Parathyroid adenoma (tissue), 2 donors: ENCODE data around the gene NLRP9.

ENCODE experiments used
- H2AFZ ChIP-seq: fragments of 300-600 bp; sonication (generic); one replicate; pipeline ENCODE4 v1.7.0; 2017; ENCODE audit warnings: antibody characterized with exemption, mild to moderate bottlenecking
- H3K27ac ChIP-seq: fragments of 300-600 bp; sonication (generic); one replicate; pipeline ENCODE4 v1.7.0; 2017
- H3K27me3 ChIP-seq: fragments of 300-600 bp; sonication (generic); one replicate; pipeline ENCODE4 v1.7.0; 2017; ENCODE audit warnings: low read length; ENCODE audit not compliant: control insufficient read depth, insufficient read depth
- H3K36me3 ChIP-seq: fragments of 300-600 bp; sonication (generic); one replicate; pipeline ENCODE4 v1.7.0; 2017; ENCODE audit warnings: low read length; ENCODE audit not compliant: control insufficient read depth, insufficient read depth
- H3K4me1 ChIP-seq: fragments of 300-600 bp; sonication (generic); one replicate; pipeline ENCODE4 v1.7.0; 2017; ENCODE audit warnings: control low read depth
- H3K4me2 ChIP-seq: fragments of 300-600 bp; sonication (generic); one replicate; pipeline ENCODE4 v1.7.0; 2017; ENCODE audit warnings: low read length
- H3K4me3 ChIP-seq: fragments of 300-600 bp; sonication (generic); one replicate; pipeline ENCODE4 v1.7.0; 2017; ENCODE audit warnings: low read depth, low read length
- H3K79me2 ChIP-seq: fragments of 300-600 bp; sonication (generic); one replicate; pipeline ENCODE4 v1.7.0; 2017; ENCODE audit warnings: control low read depth
- H3K9ac ChIP-seq: fragments of 300-600 bp; sonication (generic); one replicate; pipeline ENCODE4 v1.7.0; 2017; ENCODE audit warnings: mild to moderate bottlenecking
- H3K9me3 ChIP-seq: fragments of 300-600 bp; sonication (generic); one replicate; pipeline ENCODE4 v1.7.0; 2017; ENCODE audit warnings: low read length; ENCODE audit not compliant: control insufficient read depth
- TF ChIP-seq, protein P1 (sequence below): fragments of 300-600 bp; sonication (generic); IDR thresholded peaks from one replicate; pipeline ENCODE4 v1.7.0; 2017; ENCODE audit warnings: antibody characterized with exemption, mild to moderate bottlenecking
- donor health status: primary hyperparathyroidism.

NLRP9 gene

DNA sequence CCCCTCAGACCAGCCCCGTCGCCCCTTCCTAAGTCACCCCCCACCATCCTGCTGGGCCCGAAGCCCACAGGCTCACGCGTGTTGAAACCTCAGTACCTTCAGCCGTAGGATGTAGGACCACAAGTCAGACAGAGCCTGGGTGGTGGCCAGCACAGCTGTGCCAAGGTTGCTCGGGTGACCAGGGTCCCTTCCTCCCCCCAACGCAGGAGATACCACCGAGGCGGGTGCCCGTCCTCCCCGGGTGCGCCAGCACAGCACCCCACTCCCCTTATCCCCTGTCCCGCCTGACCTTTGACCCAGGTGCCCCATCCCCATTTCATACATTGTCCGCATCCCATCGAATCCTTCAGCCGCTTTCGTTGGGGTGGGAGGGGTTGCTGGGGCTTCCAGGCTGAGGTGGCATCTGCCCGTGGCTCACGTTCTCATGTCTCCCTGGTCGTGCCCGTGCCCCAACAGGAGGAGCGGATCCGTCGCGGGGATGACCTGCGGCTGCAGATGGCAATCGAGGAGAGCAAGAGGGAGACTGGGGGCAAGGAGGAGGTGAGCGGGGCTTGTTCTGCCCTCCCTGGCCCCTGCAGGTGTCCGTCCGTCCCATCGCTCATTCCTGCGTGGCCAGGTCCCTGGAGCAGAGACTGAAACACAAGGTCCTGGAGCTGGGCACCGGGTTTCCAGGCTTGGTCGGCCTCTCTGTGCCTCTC lies 48.6 kb downstream of the NLRP9 start:
- no peaks in the 10 kb centered on the region for H3K9me3 ChIP-seq
- H3K4me2 ChIP-seq: no peak overlapping the region
- peaks cover 10% of the 10 kb centered on the region for H3K4me1 ChIP-seq
- H3K9ac ChIP-seq: no peak overlapping the region
- H3K36me3 ChIP-seq: no peaks in the 10 kb centered on the region
- H3K27ac ChIP-seq: no peak overlapping the region
- TF ChIP-seq, protein P1, sequence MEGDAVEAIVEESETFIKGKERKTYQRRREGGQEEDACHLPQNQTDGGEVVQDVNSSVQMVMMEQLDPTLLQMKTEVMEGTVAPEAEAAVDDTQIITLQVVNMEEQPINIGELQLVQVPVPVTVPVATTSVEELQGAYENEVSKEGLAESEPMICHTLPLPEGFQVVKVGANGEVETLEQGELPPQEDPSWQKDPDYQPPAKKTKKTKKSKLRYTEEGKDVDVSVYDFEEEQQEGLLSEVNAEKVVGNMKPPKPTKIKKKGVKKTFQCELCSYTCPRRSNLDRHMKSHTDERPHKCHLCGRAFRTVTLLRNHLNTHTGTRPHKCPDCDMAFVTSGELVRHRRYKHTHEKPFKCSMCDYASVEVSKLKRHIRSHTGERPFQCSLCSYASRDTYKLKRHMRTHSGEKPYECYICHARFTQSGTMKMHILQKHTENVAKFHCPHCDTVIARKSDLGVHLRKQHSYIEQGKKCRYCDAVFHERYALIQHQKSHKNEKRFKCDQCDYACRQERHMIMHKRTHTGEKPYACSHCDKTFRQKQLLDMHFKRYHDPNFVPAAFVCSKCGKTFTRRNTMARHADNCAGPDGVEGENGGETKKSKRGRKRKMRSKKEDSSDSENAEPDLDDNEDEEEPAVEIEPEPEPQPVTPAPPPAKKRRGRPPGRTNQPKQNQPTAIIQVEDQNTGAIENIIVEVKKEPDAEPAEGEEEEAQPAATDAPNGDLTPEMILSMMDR: no peak
- no peak overlapping the region for H2AFZ ChIP-seq
- no peak overlapping the region for H3K4me3 ChIP-seq
- peaks cover 33% of the 10 kb centered on the region for H3K79me2 ChIP-seq
- H3K27me3 ChIP-seq: no peaks in the 10 kb centered on the region

DNA sequence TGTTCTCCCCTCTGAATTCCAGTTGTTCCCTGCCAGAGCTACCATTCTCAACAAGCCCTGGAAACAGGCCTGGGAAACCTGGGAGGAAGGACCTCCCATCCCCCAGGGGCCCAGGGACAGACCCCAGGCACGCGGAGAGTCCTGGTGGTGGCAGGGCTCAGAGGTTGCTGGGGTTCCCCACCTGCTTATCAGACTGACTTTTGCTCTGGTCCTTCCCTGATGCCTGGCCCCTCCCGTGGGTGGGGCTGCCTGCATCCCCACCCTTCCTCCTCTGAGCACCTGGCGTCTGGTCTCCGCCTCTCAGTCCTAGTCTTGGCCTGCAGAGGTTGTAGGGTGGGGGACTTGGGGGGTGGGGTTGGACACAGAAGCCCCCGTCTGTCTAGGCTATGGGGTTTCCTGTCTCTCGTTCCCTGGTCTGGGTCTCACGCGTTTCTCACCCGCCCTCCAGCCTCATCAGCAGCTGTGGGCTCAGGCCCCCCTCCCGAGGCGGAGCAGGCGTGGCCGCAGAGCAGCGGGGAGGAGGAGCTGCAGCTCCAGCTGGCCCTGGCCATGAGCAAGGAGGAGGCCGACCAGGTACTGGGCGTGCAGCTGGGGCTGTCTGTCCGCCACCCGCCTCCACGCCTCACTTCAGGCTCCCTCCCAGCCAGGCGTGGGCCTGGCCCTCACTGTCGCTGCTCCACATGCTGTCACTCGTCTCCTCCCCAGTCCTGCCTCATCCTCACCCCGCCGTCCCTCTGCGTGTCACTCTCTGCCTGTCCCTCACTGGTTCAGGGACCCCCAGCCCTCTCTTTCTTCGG lies 49.6 kb downstream of the NLRP9 start:
- Histone ChIP-seq H3K4me2 (no peak overlapping the region), H3K27ac (no peak overlapping the region), H2AFZ (no peak overlapping the region), H3K79me2 (peaks cover 43% of the 10 kb centered on the region), H3K4me3 (no peak overlapping the region), H3K9me3 (no peaks in the 10 kb centered on the region), H3K4me1 (peaks cover 10% of the 10 kb centered on the region), H3K9ac (no peak overlapping the region), H3K36me3 (no peaks in the 10 kb centered on the region), H3K27me3 (no peaks in the 10 kb centered on the region)
- TF ChIP-seq, protein P1: no peak

- H3K4me3 ChIP-seq: no peak overlapping the region
- H2AFZ ChIP-seq: no peak overlapping the region
- TF ChIP-seq, protein P1: no peak
- H3K79me2 ChIP-seq: peaks cover 52% of the 10 kb centered on the region
- H3K4me2 ChIP-seq: no peak overlapping the region
- H3K27ac ChIP-seq: no peak overlapping the region
- H3K27me3 ChIP-seq: no peaks in the 10 kb centered on the region
- no peaks in the 10 kb centered on the region for H3K9me3 ChIP-seq
- no peak overlapping the region for H3K9ac ChIP-seq
- H3K4me1 ChIP-seq: peaks cover 10% of the 10 kb centered on the region
- H3K36me3 ChIP-seq: no peaks in the 10 kb centered on the region
Measured at GRCh38 chr19:55687281-55688201, 50.7 kb downstream of the NLRP9 start.

GRCh38 chr19:55686311-55687050 lies 51.7 kb downstream of the NLRP9 start:
- Histone ChIP-seq H2AFZ (no peak overlapping the region), H3K9ac (no peak overlapping the region), H3K36me3 (no peaks in the 10 kb centered on the region), H3K9me3 (no peaks in the 10 kb centered on the region), H3K4me1 (peaks cover 10% of the 10 kb centered on the region), H3K4me2 (no peak overlapping the region), H3K27ac (no peak overlapping the region), H3K4me3 (no peak overlapping the region), H3K79me2 (peaks cover 59% of the 10 kb centered on the region), H3K27me3 (no peaks in the 10 kb centered on the region)
- TF ChIP-seq, protein P1: no peak
